Stimulated activated naive CD8-positive, alpha-beta T cell treated with anti-CD3 and anti-CD28 coated beads, Interleukin-15, Interleukin-2, amounts not matched to agents 100 ng/mL and 50 ng/mL, for 24 hours (primary cell): Measurements from ENCODE around the gene GRK2.

Source experiments
- H3K27ac Mint-ChIP-seq: one replicate; pipeline ENCODE4 v1.8.0; 2021; ENCODE audit warnings: mild to moderate bottlenecking, mixed read lengths
- H3K27me3 Mint-ChIP-seq: one replicate; pipeline ENCODE4 v1.8.0; 2021; ENCODE audit warnings: mixed read lengths
- H3K36me3 Mint-ChIP-seq: one replicate; pipeline ENCODE4 v1.8.0; 2021; ENCODE audit warnings: low read depth, mixed read lengths
- H3K4me1 Mint-ChIP-seq: one replicate; pipeline ENCODE4 v1.8.0; 2021; ENCODE audit warnings: low read depth, mixed read lengths
- H3K4me3 Mint-ChIP-seq: one replicate; pipeline ENCODE4 v1.8.0; 2021; ENCODE audit warnings: mild to moderate bottlenecking, mixed read lengths
- H3K9me3 Mint-ChIP-seq: one replicate; pipeline ENCODE4 v1.8.0; 2021; ENCODE audit warnings: mixed read lengths

The GRK2 gene

DNA sequence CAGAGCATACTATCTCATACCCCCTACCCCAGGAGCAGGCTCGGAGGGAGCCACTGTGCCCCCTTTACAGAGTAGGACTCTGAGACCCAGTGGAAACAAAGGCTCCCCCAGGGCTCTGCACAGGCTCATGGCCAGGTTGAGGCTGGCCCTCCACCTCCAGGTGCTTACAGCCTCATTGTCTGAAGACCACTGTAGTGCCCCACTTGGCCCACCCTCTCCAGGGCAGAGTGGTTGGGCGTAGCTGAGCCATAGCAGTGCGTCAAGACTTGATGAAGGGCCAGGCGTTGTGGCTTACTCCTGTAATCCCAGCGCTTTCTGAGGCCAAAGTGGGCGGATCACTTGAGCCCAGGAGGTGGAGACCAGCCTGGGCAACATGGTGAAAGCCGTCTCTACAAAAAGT is 24.5 kb downstream of the GRK2 start:
- Mint-ChIP-seq H3K27me3 (no peaks in the 10 kb centered on the region), H3K27ac (no peak overlapping the region), H3K4me1 (peaks cover 58% of the 10 kb centered on the region), H3K9me3 (no peaks in the 10 kb centered on the region), H3K4me3 (peak overlapping the region; percentile 92), H3K36me3 (peaks cover 51% of the 10 kb centered on the region)

DNA sequence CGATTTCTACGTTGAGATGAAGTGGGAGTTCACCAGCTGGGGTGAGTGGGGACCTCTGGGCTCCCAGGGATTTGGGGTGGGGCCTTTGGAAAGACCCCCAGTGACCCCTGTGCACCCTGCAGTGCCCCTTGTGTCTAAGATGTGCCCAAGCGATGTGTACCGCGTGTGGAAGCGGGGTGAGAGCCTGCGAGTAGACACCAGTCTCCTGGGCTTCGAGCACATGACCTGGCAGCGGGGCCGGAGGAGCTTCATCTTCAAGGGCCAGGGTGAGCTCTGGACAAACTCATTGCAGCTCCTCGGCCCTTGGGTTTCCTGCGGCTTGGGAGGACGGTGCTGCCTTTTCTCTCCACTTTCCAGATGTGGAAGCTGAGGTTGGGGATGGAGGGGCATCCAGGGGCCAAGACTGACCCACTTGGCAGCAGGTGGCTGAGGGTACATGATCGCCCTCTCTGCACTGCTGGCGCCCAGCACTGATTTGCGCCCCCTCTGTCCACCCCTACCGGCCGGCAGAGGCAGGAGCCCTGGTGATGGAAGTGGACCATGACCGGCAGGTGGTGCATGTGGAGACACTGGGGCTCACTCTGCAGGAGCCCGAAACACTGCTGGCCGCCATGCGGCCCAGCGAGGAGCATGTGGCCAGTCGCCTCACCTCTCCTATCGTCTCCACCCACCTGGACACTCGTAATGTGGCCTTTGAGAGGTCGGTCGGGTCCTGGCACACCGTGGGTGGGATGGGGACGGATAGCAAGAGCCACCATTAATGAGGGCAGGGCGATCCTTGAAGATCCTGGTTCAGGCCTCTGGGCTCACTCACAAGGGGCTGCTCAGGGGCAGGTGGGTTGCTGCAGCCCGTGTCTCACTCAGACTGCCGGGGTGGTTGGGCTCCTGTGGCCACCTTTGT is 25.5 kb downstream of the GRK2 start:
- Mint-ChIP-seq H3K4me1 (peaks cover 50% of the 10 kb centered on the region), H3K36me3 (peaks cover 55% of the 10 kb centered on the region), H3K27ac (no peak overlapping the region), H3K27me3 (no peaks in the 10 kb centered on the region), H3K9me3 (peaks cover 9% of the 10 kb centered on the region), H3K4me3 (no peak overlapping the region)

GRCh38 chr11:67292671-67293070 is 26.4 kb downstream of the GRK2 start:
- peaks cover 13% of the 10 kb centered on the region for H3K9me3 Mint-ChIP-seq
- H3K27ac Mint-ChIP-seq = peak overlapping the region; percentile 64
- no peaks in the 10 kb centered on the region for H3K27me3 Mint-ChIP-seq
- peak overlapping the region; percentile 51 for H3K4me3 Mint-ChIP-seq
- H3K36me3 Mint-ChIP-seq = peaks cover 52% of the 10 kb centered on the region
- peaks cover 41% of the 10 kb centered on the region for H3K4me1 Mint-ChIP-seq

DNA sequence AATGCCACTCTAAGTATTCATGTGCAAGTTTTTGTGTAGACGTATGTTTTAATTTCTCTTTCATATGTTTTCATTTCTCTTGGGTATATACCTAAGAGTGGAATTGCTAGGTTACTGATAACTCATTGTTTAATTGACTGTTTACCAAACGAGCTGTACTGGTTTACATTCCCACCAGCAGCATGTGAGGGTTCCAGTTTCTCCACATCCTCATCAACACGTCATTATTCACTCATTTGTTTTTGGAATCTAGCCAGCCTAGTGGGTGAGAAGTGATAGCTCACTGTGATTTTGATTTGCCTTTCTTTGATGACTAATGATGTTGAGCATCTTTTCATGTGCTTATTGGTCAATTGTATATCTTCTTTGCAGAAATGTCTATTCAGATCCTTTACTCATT is 26.8 kb downstream of the GRK2 start:
- peaks cover 54% of the 10 kb centered on the region for H3K36me3 Mint-ChIP-seq
- H3K4me1 Mint-ChIP-seq = peaks cover 37% of the 10 kb centered on the region
- peak overlapping the region; percentile 51 for H3K4me3 Mint-ChIP-seq
- no peaks in the 10 kb centered on the region for H3K27me3 Mint-ChIP-seq
- peak overlapping the region; percentile 64 for H3K27ac Mint-ChIP-seq
- peaks cover 13% of the 10 kb centered on the region for H3K9me3 Mint-ChIP-seq

DNA sequence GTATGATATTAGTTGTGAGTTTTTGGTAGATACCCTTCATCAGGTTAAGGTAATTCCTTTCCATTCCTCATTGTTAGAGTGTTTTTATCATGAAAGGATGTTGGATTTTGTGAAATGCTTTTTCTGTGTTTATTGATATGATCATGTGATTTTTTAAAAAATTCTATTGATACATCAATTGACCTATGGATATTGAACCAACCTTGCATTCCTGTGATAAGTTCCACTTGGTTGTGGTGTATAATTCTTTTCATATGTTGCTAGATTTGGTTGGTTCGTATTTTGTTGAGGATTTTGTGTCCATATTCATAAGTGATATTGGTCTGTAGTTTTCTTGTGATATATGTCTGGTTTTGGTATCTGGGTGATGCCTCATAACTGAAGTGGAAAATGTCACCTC is 29.6 kb downstream of the GRK2 start:
- Mint-ChIP-seq H3K27ac (no peak overlapping the region), H3K4me1 (peaks cover 32% of the 10 kb centered on the region), H3K9me3 (peaks cover 13% of the 10 kb centered on the region), H3K27me3 (no peaks in the 10 kb centered on the region), H3K36me3 (peaks cover 63% of the 10 kb centered on the region), H3K4me3 (no peak overlapping the region)

DNA sequence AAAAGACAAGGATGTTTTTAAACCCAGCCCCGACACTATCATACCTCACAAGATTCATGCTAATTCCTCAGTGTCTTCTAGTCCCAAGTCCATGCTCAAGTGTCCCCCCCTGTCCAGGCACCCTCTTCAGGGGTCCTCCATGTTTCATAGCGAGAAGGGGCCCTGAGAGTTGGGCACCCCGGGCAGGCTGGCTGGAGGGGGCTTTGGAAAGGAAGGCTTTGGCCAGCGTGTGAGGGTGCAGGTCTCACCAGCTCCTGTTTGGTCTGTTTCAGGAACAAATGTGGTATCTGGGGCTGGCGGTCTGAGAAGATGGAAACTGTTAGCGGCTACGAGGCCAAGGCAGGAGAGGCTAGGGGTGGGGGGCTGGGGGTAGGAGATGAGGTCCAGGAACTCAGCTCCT is 32.5 kb downstream of the GRK2 start:
- H3K9me3 Mint-ChIP-seq = peaks cover 13% of the 10 kb centered on the region
- H3K4me1 Mint-ChIP-seq = peaks cover 9% of the 10 kb centered on the region
- no peaks in the 10 kb centered on the region for H3K27me3 Mint-ChIP-seq

GRCh38 chr11:67299471-67300191 is 33.4 kb downstream of the GRK2 start:
- Mint-ChIP-seq H3K27ac (no peak overlapping the region), H3K36me3 (peaks cover 41% of the 10 kb centered on the region), H3K4me1 (peaks cover 7% of the 10 kb centered on the region), H3K9me3 (peaks cover 13% of the 10 kb centered on the region), H3K27me3 (no peaks in the 10 kb centered on the region), H3K4me3 (no peak overlapping the region)

More for the DNA sequence above, 32.5 kb downstream of the GRK2 start:
- Mint-ChIP-seq H3K4me3 (no peak overlapping the region), H3K27ac (no peak overlapping the region), H3K36me3 (peaks cover 46% of the 10 kb centered on the region)

GRCh38 chr11:67300256-67300755 is 34.0 kb downstream of the GRK2 start:
- H3K4me1 Mint-ChIP-seq = peaks cover 9% of the 10 kb centered on the region
- no peaks in the 10 kb centered on the region for H3K27me3 Mint-ChIP-seq
- H3K36me3 Mint-ChIP-seq = peaks cover 35% of the 10 kb centered on the region
- peaks cover 13% of the 10 kb centered on the region for H3K9me3 Mint-ChIP-seq
- no peak overlapping the region for H3K27ac Mint-ChIP-seq
- no peak overlapping the region for H3K4me3 Mint-ChIP-seq

DNA sequence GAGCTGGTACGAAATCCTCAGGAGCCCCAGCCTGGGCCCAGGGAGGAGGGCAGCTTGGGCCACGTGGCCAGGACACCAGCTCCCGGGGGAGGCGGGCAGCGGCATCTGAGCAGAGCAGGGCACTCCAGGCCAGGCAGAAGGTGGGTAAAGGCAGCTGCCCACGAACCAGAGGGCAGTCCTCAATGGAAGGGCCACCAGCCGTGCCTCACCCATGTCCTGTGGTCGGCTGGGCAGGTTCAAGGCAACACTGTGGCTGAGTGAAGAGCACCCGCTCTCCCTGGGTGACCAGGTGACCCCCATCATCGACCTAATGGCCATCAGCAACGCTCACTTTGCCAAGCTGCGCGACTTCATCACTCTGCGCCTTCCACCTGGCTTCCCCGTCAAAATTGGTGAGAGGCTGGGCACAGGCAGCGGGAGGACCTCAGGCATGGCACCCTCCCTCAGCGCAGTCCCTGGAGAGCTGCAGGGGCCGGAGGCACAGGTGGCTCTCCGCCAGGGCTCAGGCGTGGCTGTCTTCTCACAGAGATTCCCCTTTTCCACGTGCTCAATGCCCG is 34.6 kb downstream of the GRK2 start:
- peaks cover 9% of the 10 kb centered on the region for H3K4me1 Mint-ChIP-seq
- no peaks in the 10 kb centered on the region for H3K27me3 Mint-ChIP-seq
- no peak overlapping the region for H3K4me3 Mint-ChIP-seq
- H3K36me3 Mint-ChIP-seq = peaks cover 29% of the 10 kb centered on the region
- H3K9me3 Mint-ChIP-seq = peaks cover 13% of the 10 kb centered on the region
- no peak overlapping the region for H3K27ac Mint-ChIP-seq

- H3K27ac Mint-ChIP-seq = no peak overlapping the region
- H3K9me3 Mint-ChIP-seq = peaks cover 7% of the 10 kb centered on the region
- no peak overlapping the region for H3K4me3 Mint-ChIP-seq
- H3K27me3 Mint-ChIP-seq = no peaks in the 10 kb centered on the region
- peaks cover 24% of the 10 kb centered on the region for H3K36me3 Mint-ChIP-seq
- H3K4me1 Mint-ChIP-seq = peaks cover 9% of the 10 kb centered on the region
These were observed 35.1 kb downstream of the GRK2 start for GRCh38 chr11:67301313-67301921.

DNA sequence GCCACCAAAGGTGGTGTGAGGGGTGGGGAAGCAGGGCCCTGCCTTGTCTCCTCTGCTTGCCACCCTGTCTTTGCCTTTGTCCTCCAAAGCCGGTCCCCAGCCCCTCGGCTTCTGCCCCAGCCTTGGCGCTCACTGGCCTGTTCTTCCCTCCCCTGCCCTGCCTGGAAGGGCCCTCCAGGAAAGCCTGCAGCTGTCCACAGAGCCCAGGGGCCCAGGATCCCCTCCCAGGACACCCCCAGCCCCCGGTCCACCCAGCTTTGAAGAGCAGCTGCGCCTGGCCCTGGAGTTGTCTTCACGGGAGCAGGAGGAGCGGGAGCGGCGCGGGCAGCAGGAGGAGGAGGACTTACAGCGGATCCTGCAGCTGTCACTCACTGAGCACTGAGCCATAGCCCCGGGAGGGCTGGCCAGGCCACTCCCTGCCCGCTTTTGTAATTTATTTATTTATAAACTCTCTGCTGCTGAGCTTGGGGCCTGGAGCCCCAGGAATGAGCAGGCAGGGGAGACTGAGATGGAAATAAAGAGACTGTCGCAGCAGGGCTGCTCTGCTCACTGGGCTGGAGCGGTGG is 35.8 kb downstream of the GRK2 start:
- H3K4me3 Mint-ChIP-seq = no peak overlapping the region
- peaks cover 17% of the 10 kb centered on the region for H3K36me3 Mint-ChIP-seq
- peaks cover 9% of the 10 kb centered on the region for H3K4me1 Mint-ChIP-seq
- no peaks in the 10 kb centered on the region for H3K27me3 Mint-ChIP-seq
- H3K27ac Mint-ChIP-seq = no peak overlapping the region
- H3K9me3 Mint-ChIP-seq = peaks cover under 1% of the 10 kb centered on the region

GRCh38 chr11:67302571-67303131 is 36.4 kb downstream of the GRK2 start:
- Mint-ChIP-seq H3K27ac (no peak overlapping the region), H3K27me3 (no peaks in the 10 kb centered on the region), H3K4me3 (peak overlapping the region; percentile 23), H3K4me1 (peaks cover 9% of the 10 kb centered on the region), H3K9me3 (no peaks in the 10 kb centered on the region), H3K36me3 (peaks cover 14% of the 10 kb centered on the region)

DNA sequence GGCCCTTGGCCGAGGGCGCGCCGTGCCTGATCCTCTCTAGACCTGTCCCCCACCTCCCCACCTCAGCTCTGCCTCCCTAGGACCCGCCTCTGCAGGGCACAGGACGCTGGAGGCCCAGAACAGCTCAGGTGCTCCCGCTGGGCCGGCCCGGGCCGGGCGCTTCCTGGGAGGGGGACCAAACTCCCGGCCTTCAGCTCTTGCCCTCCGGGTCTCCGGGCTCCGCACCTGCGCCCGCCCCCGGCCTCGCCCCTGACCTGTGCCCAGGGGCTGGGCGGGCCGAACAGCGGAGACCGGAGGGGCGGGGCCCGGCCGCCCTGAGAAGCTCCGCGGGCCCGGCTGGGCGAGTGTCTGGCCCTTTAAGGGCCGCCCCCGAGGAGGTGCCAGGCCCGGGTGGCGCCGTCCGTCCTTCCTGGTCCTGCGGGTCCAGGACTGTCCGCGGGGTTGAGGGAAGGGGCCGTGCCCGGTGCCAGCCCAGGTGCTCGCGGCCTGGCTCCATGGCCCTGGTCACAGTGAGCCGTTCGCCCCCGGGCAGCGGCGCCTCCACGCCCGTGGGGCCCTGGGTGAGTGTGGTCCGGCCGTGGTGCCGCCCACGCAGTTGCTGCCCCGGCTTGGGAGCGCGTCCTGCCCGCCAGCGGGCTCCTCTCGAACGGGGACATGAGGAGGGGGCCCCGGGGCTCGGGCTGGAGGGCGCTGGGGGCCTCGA is 37.0 kb downstream of the GRK2 start, which contains the start of gene SSH3:
TSS of gene SSH3 (plus strand) at position 399 of the 703 bp plus-strand sequence. CDS start at position 495, 96 bp downstream.
- no peaks in the 10 kb centered on the region for H3K9me3 Mint-ChIP-seq
- H3K27me3 Mint-ChIP-seq = no peaks in the 10 kb centered on the region
- H3K27ac Mint-ChIP-seq = no peak within 1 kb of the TSS
- peaks cover 8% of the 10 kb centered on the region for H3K4me1 Mint-ChIP-seq
- H3K4me3 Mint-ChIP-seq = peak within 1 kb of the TSS; percentile 23
- peaks cover 8% of the 10 kb centered on the region for H3K36me3 Mint-ChIP-seq
